OCI-LY3 (cell line): ENCODE results near the gene TTL.
A peak's percentile ranks its signal among the peaks of the same experiment; 100 is the strongest.
"Not testable (repeated sequence)": the region's sequence is repeated elsewhere in the genome, so short reads cannot be mapped to it uniquely, and the experiment has no call there.

Source experiments
- H2AFZ ChIP-seq: fragments of 200-600, 300-600 bp; shearing (Covaris generic); 2 replicates; pipeline ENCODE4 v1.6.0; 2014; ENCODE audit warnings: antibody characterized with exemption, low read depth, low read length
- H3K27ac ChIP-seq: fragments of 200-600, 300-600 bp; sonication (generic); 2 replicates; pipeline ENCODE4 v1.5.1; 2014; ENCODE audit warnings: mild to moderate bottlenecking, low read length, moderate library complexity, mixed read lengths
- H3K27me3 ChIP-seq: fragments of 200-600, 300-600 bp; sonication (generic); 2 replicates; pipeline ENCODE4 v1.6.1; 2014; ENCODE audit warnings: low read depth, low read length, mixed read lengths
- H3K36me3 ChIP-seq: fragments of 200-600, 300-600 bp; sonication (generic); replicated peaks from 2 replicates; pipeline ENCODE3; 2014; ENCODE audit warnings: low read depth, low read length, mixed read lengths
- H3K4me1 ChIP-seq: fragments of 300-600, 200-600 bp; sonication (generic); 2 replicates; pipeline ENCODE4 v1.6.1; 2014; ENCODE audit warnings: low read length, mixed read lengths
- H3K4me2 ChIP-seq: fragments of 200-600, 300-600 bp; sonication (generic); 2 replicates; pipeline ENCODE4 v1.6.1; 2014; ENCODE audit warnings: low read length, mixed read lengths
- H3K4me3 ChIP-seq: fragments of 300-600, 200-600 bp; sonication (generic); 2 replicates; pipeline ENCODE4 v1.5.1; 2014; ENCODE audit warnings: antibody characterized with exemption, mild to moderate bottlenecking, low read length, moderate library complexity
- H3K79me2 ChIP-seq: fragments of 300-600, 200-600 bp; shearing (Covaris generic); 2 replicates; pipeline ENCODE4 v1.6.1; 2014; ENCODE audit warnings: mild to moderate bottlenecking, low read length, mixed read lengths
- H3K9ac ChIP-seq: fragments of 300-600, 200-600 bp; shearing (Covaris generic); 2 replicates; pipeline ENCODE4 v1.6.0; 2014; ENCODE audit warnings: mild to moderate bottlenecking, low read length, moderate library complexity
- H3K9me3 ChIP-seq: fragments of 200-600, 300-600 bp; shearing (Covaris generic); 2 replicates; pipeline ENCODE4 v1.6.1; 2014; ENCODE audit warnings: low read length, mixed read lengths; ENCODE audit not compliant: insufficient read depth
- H4K20me1 ChIP-seq: fragments of 200-600, 300-600 bp; sonication (generic); 2 replicates; pipeline ENCODE4 v1.6.1; 2016; ENCODE audit warnings: low read length, mixed read lengths; ENCODE audit not compliant: insufficient read depth
- CTCF ChIP-seq: fragments of 200-600, 300-600 bp; sonication (generic); IDR thresholded peaks from 2 replicates; pipeline ENCODE4 v1.5.1; 2014; ENCODE audit warnings: antibody characterized with exemption, low read length, low read depth
- EZH2phosphoT487 ChIP-seq: fragments of 200-600 bp; shearing (Covaris generic); IDR thresholded peaks from 2 replicates; pipeline ENCODE4 v1.6.1; 2018; ENCODE audit warnings: antibody characterized with exemption, mixed run types, low read depth

Gene TTL

DNA sequence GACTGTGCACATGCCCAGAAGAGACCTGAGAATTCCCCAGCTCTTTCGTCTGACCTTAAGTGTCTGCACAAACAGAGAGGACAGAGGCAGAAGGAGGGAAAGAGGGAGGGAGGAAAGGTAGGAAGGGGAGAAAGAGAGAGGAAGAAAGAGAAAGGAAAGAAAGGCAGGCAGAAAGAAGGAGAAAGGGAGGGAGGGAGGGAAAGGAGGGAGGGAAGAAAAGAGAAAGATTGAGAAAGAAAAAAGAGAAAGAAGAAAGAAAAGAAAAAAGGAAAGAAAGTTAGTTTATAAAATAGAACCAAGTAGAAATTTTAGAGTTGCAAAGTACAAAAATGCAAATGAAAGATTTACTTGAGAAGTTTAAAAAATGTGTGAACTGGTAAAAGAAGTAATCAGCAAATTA lies 52.9 kb downstream of the TTL start:
- Histone ChIP-seq H3K4me2 (no peak overlapping the region), H3K79me2 (no peaks in the 10 kb centered on the region), H2AFZ (no peak overlapping the region), H3K4me3 (no peak overlapping the region), H3K27me3 (no peaks in the 10 kb centered on the region), H3K27ac (no peak overlapping the region), H3K9ac (no peak overlapping the region), H3K4me1 (no peaks in the 10 kb centered on the region), H4K20me1 (no peaks in the 10 kb centered on the region), H3K9me3 (no peaks in the 10 kb centered on the region), H3K36me3 (no peaks in the 10 kb centered on the region)
- no peak for TF ChIP-seq CTCF
- no peak for TF ChIP-seq EZH2phosphoT487

DNA sequence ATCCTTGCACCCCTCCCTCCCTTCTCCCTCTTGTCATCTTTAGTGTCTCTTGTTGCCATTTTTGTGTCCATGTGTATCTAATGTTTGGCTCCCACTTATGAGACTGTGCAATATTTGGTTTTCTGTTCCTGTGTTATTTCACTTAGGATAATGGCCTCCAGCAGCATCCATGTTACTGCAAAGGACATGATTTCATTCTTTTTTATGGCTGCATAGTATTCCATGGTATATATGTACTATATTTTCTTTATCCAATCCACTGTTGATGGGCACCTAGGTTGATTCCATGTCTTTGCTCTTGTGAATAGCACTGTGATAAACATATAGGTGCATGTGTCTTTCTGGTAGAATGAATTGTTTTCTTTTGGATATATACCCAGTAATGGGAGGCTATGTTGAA lies 54.7 kb downstream of the TTL start:
- H3K4me1 ChIP-seq, H3K9ac ChIP-seq, H3K9me3 ChIP-seq, H3K79me2 ChIP-seq, H3K27me3 ChIP-seq, H3K4me3 ChIP-seq, H3K36me3 ChIP-seq, H4K20me1 ChIP-seq, H2AFZ ChIP-seq, H3K27ac ChIP-seq, H3K4me2 ChIP-seq: not testable (repeated sequence)

DNA sequence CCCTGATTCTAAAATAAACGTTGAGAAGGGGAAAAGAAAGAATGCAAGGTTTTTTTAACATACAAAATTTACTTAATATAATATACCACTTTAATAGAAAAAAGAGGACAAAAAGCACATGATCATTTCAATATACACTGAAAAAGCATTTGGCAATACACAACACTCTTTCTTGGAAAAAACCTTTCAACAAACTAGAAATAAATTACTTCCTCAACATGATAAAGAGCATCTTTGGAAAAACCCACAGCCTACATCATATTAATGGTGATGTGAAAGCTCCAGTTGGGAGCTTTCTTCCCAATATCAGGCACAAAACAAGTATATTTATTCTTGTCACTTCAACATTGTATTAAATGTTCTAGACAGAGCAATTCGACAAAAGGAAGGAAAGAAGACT lies 57.4 kb downstream of the TTL start:
- no peak overlapping the region for H3K4me3 ChIP-seq
- H3K79me2 ChIP-seq = peaks cover 32% of the 10 kb centered on the region
- H3K4me2 ChIP-seq = no peak overlapping the region
- H3K9ac ChIP-seq = no peak overlapping the region
- H3K27ac ChIP-seq = no peak overlapping the region
- no peaks in the 10 kb centered on the region for H3K9me3 ChIP-seq
- H3K36me3 ChIP-seq = no peaks in the 10 kb centered on the region
- peaks cover 4% of the 10 kb centered on the region; the same call in 1 of the 2 replicates for H4K20me1 ChIP-seq
- no peaks in the 10 kb centered on the region for H3K27me3 ChIP-seq
- H2AFZ ChIP-seq = no peak overlapping the region
- peaks cover 11% of the 10 kb centered on the region; the same call in 1 of the 2 replicates for H3K4me1 ChIP-seq
- no peak for TF ChIP-seq CTCF
- TF ChIP-seq EZH2phosphoT487 = no peak

- H3K27me3 ChIP-seq = no peaks in the 10 kb centered on the region
- H3K4me3 ChIP-seq = peak overlapping the region; percentile 88
- no peaks in the 10 kb centered on the region for H3K9me3 ChIP-seq
- peak overlapping the region; percentile 89 for H2AFZ ChIP-seq
- peaks cover 10% of the 10 kb centered on the region for H4K20me1 ChIP-seq
- peaks cover 48% of the 10 kb centered on the region for H3K79me2 ChIP-seq
- peaks cover under 1% of the 10 kb centered on the region for H3K36me3 ChIP-seq
- peak overlapping the region; percentile 91 for H3K9ac ChIP-seq
- TF ChIP-seq CTCF (no peak), EZH2phosphoT487 (no peak)
- peak overlapping the region; percentile 72 for H3K27ac ChIP-seq
- peak overlapping the region; percentile 89 for H3K4me2 ChIP-seq
- peaks cover 21% of the 10 kb centered on the region for H3K4me1 ChIP-seq
Measured at GRCh38 chr2:112540906-112541305, 59.0 kb downstream of the TTL start.
